Measurements from ENCODE around the gene BNIP5.

The BNIP5 gene

GRCh38 chr6:36352477-36353157 lies 15.9 kb upstream of the BNIP5 start:
- no peak for DNase-seq (ENCODE audit: low read depth)
- no peak for TF ChIP-seq CTCF (IDR thresholded peaks at IDR 0.05; ENCODE audit: low read depth, low read length, missing control alignments)

GRCh38 chr6:36350681-36351571 lies 14.2 kb upstream of the BNIP5 start:
- H3K4me3 ChIP-seq (ENCODE audit: low read depth, low read length), result no peak overlapping the region
- peak; percentile 65 for DNase-seq (ENCODE audit: low read depth)
- in situ Hi-C loops (cut with HindIII; ENCODE audit: low sequenced_read_pairs), result no loop called here
- TF ChIP-seq CTCF (IDR thresholded peaks at IDR 0.05; ENCODE audit: low read depth, low read length, missing control alignments), result no peak

More at GRCh38 chr6:36352477-36353157, 15.9 kb upstream of the BNIP5 start:
- in situ Hi-C loops (cut with HindIII; ENCODE audit: low sequenced_read_pairs), result no loop called here
- no peak overlapping the region for H3K4me3 ChIP-seq (ENCODE audit: low read depth, low read length)

- in situ Hi-C loops (cut with HindIII; ENCODE audit: low sequenced_read_pairs), result no loop called here
- no peak for TF ChIP-seq CTCF (IDR thresholded peaks at IDR 0.05; ENCODE audit: low read depth, low read length, missing control alignments)
- no peak overlapping the region for H3K4me3 ChIP-seq (ENCODE audit: low read depth, low read length)
- DNase-seq (ENCODE audit: low read depth), result no peak
Observed at GRCh38 chr6:36350082-36350481, 13.4 kb upstream of the BNIP5 start.

- no peak overlapping the region for H3K4me3 ChIP-seq (ENCODE audit: low read depth, low read length)
- in situ Hi-C loops (cut with HindIII; ENCODE audit: low sequenced_read_pairs), result no loop called here
- no peak for TF ChIP-seq CTCF (IDR thresholded peaks at IDR 0.05; ENCODE audit: low read depth, low read length, missing control alignments)
- no peak for DNase-seq (ENCODE audit: low read depth)
Observed at GRCh38 chr6:36349240-36349639, 12.6 kb upstream of the BNIP5 start.

GRCh38 chr6:36347621-36348020 lies 10.9 kb upstream of the BNIP5 start:
- H3K4me3 ChIP-seq (ENCODE audit: low read depth, low read length), result no peak overlapping the region
- DNase-seq (ENCODE audit: low read depth), result no peak
- no peak for TF ChIP-seq CTCF (IDR thresholded peaks at IDR 0.05; ENCODE audit: low read depth, low read length, missing control alignments)
- in situ Hi-C loops (cut with HindIII; ENCODE audit: low sequenced_read_pairs), result no loop called here

- no peak for TF ChIP-seq CTCF (IDR thresholded peaks at IDR 0.05; ENCODE audit: low read depth, low read length, missing control alignments)
- in situ Hi-C loops (cut with HindIII; ENCODE audit: low sequenced_read_pairs), result no loop called here
- H3K4me3 ChIP-seq (ENCODE audit: low read depth, low read length), result no peak overlapping the region
- DNase-seq (ENCODE audit: low read depth), result no peak
Observed at GRCh38 chr6:36346486-36347273, 10.0 kb upstream of the BNIP5 start.

Measured in astrocyte of the cerebellum (primary cell).